Glutamatergic neuron (in vitro differentiated cells): Measurements from ENCODE around the gene SV2A. TPM values are rescaled to one million over a fixed set of nuclear protein-coding genes. Genes with fewer than 3 reads are reported as not detected.
A peak's percentile ranks its signal among the peaks of the same experiment; 100 is the strongest.
"Not testable (repeated sequence)": the region's sequence is repeated elsewhere in the genome, so short reads cannot be mapped to it uniquely, and the experiment has no call there.

ENCODE experiments used
- DNase-seq: peaks from one replicate; pipeline ENCODE4 v3.0.0; 2022
- H3K27ac Mint-ChIP-seq: one replicate; pipeline ENCODE4 v1.8.0; 2020; ENCODE audit warnings: mild to moderate bottlenecking, mixed read lengths, inconsistent platforms; ENCODE audit not compliant: unreplicated experiment
- H3K27me3 Mint-ChIP-seq: one replicate; pipeline ENCODE4 v1.8.0; 2020; ENCODE audit warnings: mild to moderate bottlenecking, moderate library complexity, mixed read lengths, inconsistent platforms; ENCODE audit not compliant: unreplicated experiment
- H3K36me3 Mint-ChIP-seq: one replicate; pipeline ENCODE4 v1.8.0; 2020; ENCODE audit warnings: mild to moderate bottlenecking, mixed read lengths, inconsistent platforms; ENCODE audit not compliant: unreplicated experiment
- H3K4me1 Mint-ChIP-seq: one replicate; pipeline ENCODE4 v1.8.0; 2020; ENCODE audit warnings: mild to moderate bottlenecking, low read depth, mixed read lengths, inconsistent platforms; ENCODE audit not compliant: unreplicated experiment
- H3K4me3 Mint-ChIP-seq: one replicate; pipeline ENCODE4 v1.8.0; 2020; ENCODE audit warnings: mild to moderate bottlenecking, mixed read lengths, inconsistent platforms; ENCODE audit not compliant: unreplicated experiment
- H3K9me3 Mint-ChIP-seq: one replicate; pipeline ENCODE4 v1.8.0; 2020; ENCODE audit warnings: mild to moderate bottlenecking, moderate library complexity, mixed read lengths, inconsistent platforms; ENCODE audit not compliant: unreplicated experiment
- total RNA-seq: library from RNA; stranded (reverse); fragmentation: NEBNext Ultra II Directional; extraction: Animal tissue kit (Norgen Biotek cat#: 25700); gene quantifications from one replicate; pipeline ENCODE4 v1.2.1, GENCODE V29; 2021; ENCODE audit not compliant: unreplicated experiment
- TF ChIP-seq, protein P1 (sequence below): fragments of 200-600 bp; sonication (generic); IDR thresholded peaks from one replicate; pipeline ENCODE4 v1.5.0; 2021; ENCODE audit not compliant: partially characterized antibody, unreplicated experiment

The SV2A gene
- total RNA-seq, 1 donor from 2014 or later = 34.9 TPM

DNA sequence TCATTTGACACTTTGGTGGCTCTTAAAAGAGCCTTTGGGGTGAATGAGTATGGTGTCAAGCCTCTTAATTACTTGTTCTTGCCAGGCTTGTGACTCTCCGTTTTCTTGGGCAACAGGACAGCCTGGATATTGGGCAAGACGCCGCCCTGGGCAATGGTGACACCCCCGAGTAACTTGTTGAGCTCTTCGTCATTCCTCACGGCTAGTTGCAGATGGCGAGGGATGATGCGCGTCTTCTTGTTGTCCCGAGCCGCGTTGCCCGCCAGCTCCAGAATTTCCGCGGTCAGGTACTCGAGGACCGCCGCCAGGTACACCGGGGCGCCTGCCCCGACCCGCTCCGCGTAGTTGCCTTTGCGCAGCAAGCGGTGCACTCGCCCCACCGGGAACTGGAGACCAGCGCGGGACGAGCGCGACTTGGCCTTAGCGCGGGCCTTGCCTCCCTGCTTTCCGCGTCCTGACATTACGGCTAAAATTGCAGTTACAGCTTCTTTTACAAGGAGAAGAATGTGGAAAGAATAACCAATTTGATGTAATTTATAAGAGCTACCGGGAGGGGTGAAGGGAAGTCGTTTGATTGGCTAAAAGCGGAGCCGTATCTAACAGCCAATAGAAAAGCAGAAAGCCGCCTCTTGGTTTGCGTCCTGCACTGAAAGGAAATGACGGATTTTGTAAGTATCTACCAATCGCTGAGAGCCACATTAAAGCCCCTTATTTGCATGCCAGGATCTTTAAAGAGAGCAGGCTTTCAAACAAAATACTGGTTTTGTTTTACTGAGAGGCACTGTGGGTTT lies 30.0 kb downstream of the SV2A start:
- Mint-ChIP-seq H3K27ac (no peak overlapping the region), H3K4me1 (no peaks in the 10 kb centered on the region), H3K27me3 (peaks cover 3% of the 10 kb centered on the region), H3K4me3 (no peak overlapping the region), H3K9me3 (peaks cover 4% of the 10 kb centered on the region), H3K36me3 (no peaks in the 10 kb centered on the region)
- TF ChIP-seq, protein P1, sequence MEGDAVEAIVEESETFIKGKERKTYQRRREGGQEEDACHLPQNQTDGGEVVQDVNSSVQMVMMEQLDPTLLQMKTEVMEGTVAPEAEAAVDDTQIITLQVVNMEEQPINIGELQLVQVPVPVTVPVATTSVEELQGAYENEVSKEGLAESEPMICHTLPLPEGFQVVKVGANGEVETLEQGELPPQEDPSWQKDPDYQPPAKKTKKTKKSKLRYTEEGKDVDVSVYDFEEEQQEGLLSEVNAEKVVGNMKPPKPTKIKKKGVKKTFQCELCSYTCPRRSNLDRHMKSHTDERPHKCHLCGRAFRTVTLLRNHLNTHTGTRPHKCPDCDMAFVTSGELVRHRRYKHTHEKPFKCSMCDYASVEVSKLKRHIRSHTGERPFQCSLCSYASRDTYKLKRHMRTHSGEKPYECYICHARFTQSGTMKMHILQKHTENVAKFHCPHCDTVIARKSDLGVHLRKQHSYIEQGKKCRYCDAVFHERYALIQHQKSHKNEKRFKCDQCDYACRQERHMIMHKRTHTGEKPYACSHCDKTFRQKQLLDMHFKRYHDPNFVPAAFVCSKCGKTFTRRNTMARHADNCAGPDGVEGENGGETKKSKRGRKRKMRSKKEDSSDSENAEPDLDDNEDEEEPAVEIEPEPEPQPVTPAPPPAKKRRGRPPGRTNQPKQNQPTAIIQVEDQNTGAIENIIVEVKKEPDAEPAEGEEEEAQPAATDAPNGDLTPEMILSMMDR = no peak
- DNase-seq = peak; percentile 48

DNA sequence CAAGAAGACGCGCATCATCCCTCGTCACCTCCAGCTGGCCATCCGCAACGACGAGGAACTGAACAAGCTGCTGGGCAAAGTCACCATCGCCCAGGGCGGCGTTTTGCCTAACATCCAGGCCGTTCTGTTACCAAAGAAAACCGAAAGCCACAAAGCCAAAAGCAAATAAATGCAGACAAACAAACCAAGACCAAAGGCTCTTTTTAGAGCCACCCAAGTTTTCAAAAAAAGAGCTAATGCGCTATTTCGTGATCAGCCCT lies 30.5 kb downstream of the SV2A start:
- H3K27me3 Mint-ChIP-seq, H3K4me3 Mint-ChIP-seq, H3K27ac Mint-ChIP-seq, H3K9me3 Mint-ChIP-seq, H3K4me1 Mint-ChIP-seq, H3K36me3 Mint-ChIP-seq, DNase-seq: not testable (repeated sequence)

DNA sequence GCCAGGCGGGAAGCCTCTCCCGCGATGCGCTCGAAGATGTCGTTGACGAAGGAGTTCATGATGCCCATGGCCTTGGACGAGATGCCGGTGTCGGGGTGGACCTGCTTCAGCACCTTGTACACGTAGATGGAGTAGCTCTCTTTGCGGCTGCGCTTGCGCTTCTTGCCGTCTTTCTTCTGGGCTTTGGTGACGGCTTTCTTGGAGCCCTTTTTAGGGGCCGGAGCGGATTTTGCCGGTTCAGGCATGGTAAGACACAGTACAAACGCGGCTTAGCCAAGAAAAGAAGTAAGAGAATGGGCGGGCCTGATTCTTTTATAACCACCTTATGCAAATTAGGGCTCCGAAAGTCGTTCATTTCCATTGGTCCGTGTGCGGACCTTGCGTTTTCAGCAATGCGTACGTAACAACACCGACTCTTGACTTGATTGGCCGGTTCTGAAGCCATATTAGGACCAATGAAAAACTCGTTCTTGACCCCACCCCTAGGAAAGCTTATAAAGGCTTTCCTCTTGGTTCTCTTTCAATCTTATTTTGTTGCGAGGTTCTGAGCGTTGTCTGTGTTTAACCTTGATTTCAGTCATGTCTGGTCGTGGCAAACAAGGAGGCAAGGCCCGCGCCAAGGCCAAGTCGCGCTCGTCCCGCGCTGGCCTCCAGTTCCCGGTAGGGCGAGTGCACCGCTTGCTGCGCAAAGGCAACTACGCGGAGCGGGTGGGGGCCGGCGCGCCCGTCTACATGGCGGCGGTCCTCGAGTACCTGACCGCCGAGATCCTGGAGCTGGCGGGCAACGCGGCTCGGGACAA lies 31.0 kb downstream of the SV2A start:
- Mint-ChIP-seq H3K4me3 (no peak overlapping the region), H3K27me3 (peaks cover 3% of the 10 kb centered on the region), H3K4me1 (no peaks in the 10 kb centered on the region), H3K36me3 (no peaks in the 10 kb centered on the region), H3K27ac (no peak overlapping the region), H3K9me3 (peaks cover 4% of the 10 kb centered on the region)
- TF ChIP-seq, protein P1 = no peak
- DNase-seq = peak; percentile 60

DNA sequence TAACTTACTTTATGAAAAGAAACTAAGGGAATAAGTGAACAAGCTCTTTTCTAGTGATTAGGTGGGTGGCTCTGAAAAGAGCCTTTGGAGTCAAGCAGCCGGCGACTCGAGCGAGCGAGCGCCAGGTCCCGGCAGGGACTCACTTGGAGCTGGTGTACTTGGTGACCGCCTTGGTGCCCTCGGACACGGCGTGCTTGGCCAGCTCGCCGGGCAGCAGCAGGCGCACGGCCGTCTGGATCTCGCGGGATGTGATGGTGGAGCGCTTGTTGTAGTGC lies 31.6 kb downstream of the SV2A start:
- not testable (repeated sequence) for H3K36me3 Mint-ChIP-seq, H3K4me1 Mint-ChIP-seq, H3K4me3 Mint-ChIP-seq, H3K27me3 Mint-ChIP-seq, H3K9me3 Mint-ChIP-seq, DNase-seq, H3K27ac Mint-ChIP-seq

DNA sequence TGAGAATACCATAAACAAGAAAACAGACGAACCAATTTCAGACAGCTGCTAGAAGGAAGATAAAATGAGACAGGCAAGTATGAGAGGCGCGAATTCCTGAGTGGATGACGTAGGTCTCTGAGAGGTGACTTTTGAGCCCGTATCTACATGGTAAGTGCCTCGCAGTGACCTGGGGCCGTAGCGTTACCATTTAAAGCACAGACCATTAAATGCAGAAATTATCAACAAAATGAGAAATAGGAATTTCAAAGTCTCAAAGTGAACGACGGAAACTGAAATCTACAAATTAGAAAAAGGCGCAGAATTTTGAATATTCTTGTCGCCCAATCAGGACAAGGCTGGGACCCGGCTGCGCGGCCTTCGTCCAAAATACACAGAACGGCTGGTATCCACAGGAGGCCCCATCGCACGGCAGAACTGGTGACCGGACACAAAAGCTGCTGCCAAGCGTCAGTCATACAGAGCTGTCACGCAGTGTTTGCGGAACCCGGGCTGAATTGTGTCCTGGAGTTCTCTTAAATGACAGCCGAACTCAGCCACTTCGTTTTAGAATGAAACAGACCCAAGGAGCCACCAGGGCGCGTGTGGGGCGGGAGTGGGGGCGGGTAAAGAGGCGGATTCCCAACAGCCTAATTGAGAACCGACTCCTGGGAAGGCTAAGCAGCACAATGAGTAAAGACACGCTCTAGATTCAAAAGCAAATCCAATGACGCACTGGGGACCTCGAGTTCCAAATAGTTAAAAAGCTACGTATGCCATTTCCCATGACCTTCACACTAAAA lies 32.1 kb downstream of the SV2A start:
- Mint-ChIP-seq H3K27me3 (peaks cover 3% of the 10 kb centered on the region), H3K4me3 (no peak overlapping the region), H3K36me3 (no peaks in the 10 kb centered on the region), H3K4me1 (no peaks in the 10 kb centered on the region), H3K27ac (no peak overlapping the region), H3K9me3 (peaks cover 4% of the 10 kb centered on the region)
- TF ChIP-seq, protein P1 = no peak
- DNase-seq = peak; percentile 76
